ENCODE measurements around the gene SLC6A3. TPM values are rescaled to one million over a fixed set of nuclear protein-coding genes. Genes with fewer than 3 reads are reported as not detected.

The SLC6A3 gene
- total and polyA plus RNA-seq, 3 experiments from 2014 or later, result not detected

- ChIA-PET POLR2A (no interaction called here), CTCF (no interaction called here)
- peaks cover 13 to 34% of the 10 kb centered on the region in 2 donors for H3K27me3 Mint-ChIP-seq
- H3K4me3 Mint-ChIP-seq, result no peak overlapping the region
- H3K9me3 Mint-ChIP-seq, result no peaks in the 10 kb centered on the region
- no peaks in the 10 kb centered on the region for H3K36me3 Mint-ChIP-seq
- H3K27me3 ChIP-seq (ENCODE audit: insufficient read depth, low read length, poor library complexity, severe bottlenecking), result peaks cover 17% of the 10 kb centered on the region
- no peaks in the 10 kb centered on the region for H3K36me3 ChIP-seq (ENCODE audit: insufficient read depth, low read length)
- peaks cover 7% of the 10 kb centered on the region for H3K4me1 ChIP-seq (ENCODE audit: insufficient read depth, low read length)
- H3K4me3 ChIP-seq (ENCODE audit: low read length), result no peak overlapping the region
- peaks cover 8 to 10% (median 10%) of the 10 kb centered on the region in 3 donors for H3K4me1 Mint-ChIP-seq
- H3K27ac ChIP-seq (ENCODE audit: low read depth, low read length), result no peak overlapping the region
- H3K9me3 ChIP-seq (ENCODE audit: low read length), result no peaks in the 10 kb centered on the region
- DNase-seq, result no peak
- no peak overlapping the region for H3K27ac Mint-ChIP-seq
These were observed 53.5 kb downstream of the SLC6A3 start for GRCh38 chr5:1391691-1392090.

GRCh38 chr5:1390861-1391600 is 54.2 kb downstream of the SLC6A3 start:
- Mint-ChIP-seq H3K4me1 (peaks cover 13 to 16% (median 16%) of the 10 kb centered on the region in 3 donors), H3K4me3 (no peak overlapping the region), H3K36me3 (peaks cover 0 to 3% (median 0%) of the 10 kb centered on the region in 3 donors), H3K27ac (no peak overlapping the region), H3K9me3 (no peaks in the 10 kb centered on the region), H3K27me3 (peaks cover 8 to 27% of the 10 kb centered on the region in 2 donors)
- CTCF ChIA-PET, result interaction anchor here (1.7 kb wide), 1 partner anchor 11 kb away, joined by 6 read pairs; no protein-coding TSS in a partner anchor
- no peaks in the 10 kb centered on the region for H3K36me3 ChIP-seq (ENCODE audit: insufficient read depth, low read length)
- H3K9me3 ChIP-seq (ENCODE audit: low read length), result no peaks in the 10 kb centered on the region
- H3K4me3 ChIP-seq (ENCODE audit: low read length), result no peak overlapping the region
- peaks cover 17% of the 10 kb centered on the region for H3K27me3 ChIP-seq (ENCODE audit: insufficient read depth, low read length, poor library complexity, severe bottlenecking)
- POLR2A ChIA-PET, result no interaction called here
- no peak overlapping the region for H3K27ac ChIP-seq (ENCODE audit: low read depth, low read length)
- H3K4me1 ChIP-seq (ENCODE audit: insufficient read depth, low read length), result peaks cover 10% of the 10 kb centered on the region
- peak in 1 of 5 donors; percentile 5 for DNase-seq

- H3K4me1 Mint-ChIP-seq, result peaks cover 17 to 21% (median 20%) of the 10 kb centered on the region in 3 donors
- no peaks in the 10 kb centered on the region for H3K9me3 Mint-ChIP-seq
- DNase-seq, result peak in 1 of 5 donors; percentile 29
- POLR2A ChIA-PET, result no interaction called here
- H3K4me3 Mint-ChIP-seq, result no peak overlapping the region
- CTCF ChIA-PET, result interaction anchor here (1.7 kb wide), 1 partner anchor 10 kb away, joined by 6 read pairs; no protein-coding TSS in a partner anchor
- Histone ChIP-seq H3K36me3 (ENCODE audit: insufficient read depth, low read length) (no peaks in the 10 kb centered on the region), H3K4me3 (ENCODE audit: low read length) (no peak overlapping the region), H3K27ac (ENCODE audit: low read depth, low read length) (no peak overlapping the region), H3K4me1 (ENCODE audit: insufficient read depth, low read length) (peaks cover 14% of the 10 kb centered on the region), H3K27me3 (ENCODE audit: insufficient read depth, low read length, poor library complexity, severe bottlenecking) (peaks cover 16% of the 10 kb centered on the region), H3K9me3 (ENCODE audit: low read length) (no peaks in the 10 kb centered on the region)
- H3K27ac Mint-ChIP-seq, result peak overlapping the region in 1 of 8 donors; percentile 84
- H3K36me3 Mint-ChIP-seq, result peaks cover 0 to 6% (median 0%) of the 10 kb centered on the region in 3 donors
- H3K27me3 Mint-ChIP-seq, result peaks cover 4 to 22% of the 10 kb centered on the region in 2 donors
These were observed 54.9 kb downstream of the SLC6A3 start for GRCh38 chr5:1390333-1390732.

- POLR2A ChIA-PET, result no interaction called here
- no peak overlapping the region for H3K4me3 ChIP-seq (ENCODE audit: low read length)
- peaks cover 8% of the 10 kb centered on the region for H3K27me3 ChIP-seq (ENCODE audit: insufficient read depth, low read length, poor library complexity, severe bottlenecking)
- no peak for DNase-seq
- peaks cover 18% of the 10 kb centered on the region for H3K4me1 ChIP-seq (ENCODE audit: insufficient read depth, low read length)
- H3K27me3 Mint-ChIP-seq, result peaks cover 4 to 9% of the 10 kb centered on the region in 2 donors
- no peaks in the 10 kb centered on the region for H3K9me3 ChIP-seq (ENCODE audit: low read length)
- peak overlapping the region in 7 of 8 donors; percentile 31 to 94 (median 77) for H3K27ac Mint-ChIP-seq
- no peak overlapping the region for H3K27ac ChIP-seq (ENCODE audit: low read depth, low read length)
- no peaks in the 10 kb centered on the region for H3K36me3 ChIP-seq (ENCODE audit: insufficient read depth, low read length)
- H3K9me3 Mint-ChIP-seq, result no peaks in the 10 kb centered on the region
- H3K36me3 Mint-ChIP-seq, result peaks cover 0 to 6% (median 0%) of the 10 kb centered on the region in 3 donors
- peak overlapping the region in 5 of 7 donors; percentile 12 to 83 (median 30) for H3K4me3 Mint-ChIP-seq
- CTCF ChIA-PET, result no interaction called here
- H3K4me1 Mint-ChIP-seq, result peaks cover 21 to 28% (median 25%) of the 10 kb centered on the region in 3 donors
These were observed 56.8 kb downstream of the SLC6A3 start for GRCh38 chr5:1388383-1388967.

GRCh38 chr5:1387876-1388275 is 57.4 kb downstream of the SLC6A3 start:
- ChIA-PET CTCF (no interaction called here), POLR2A (no interaction called here)
- no peaks in the 10 kb centered on the region for H3K9me3 ChIP-seq (ENCODE audit: low read length)
- peaks cover 4% of the 10 kb centered on the region in 2 donors for H3K27me3 Mint-ChIP-seq
- DNase-seq, result no peak
- H3K36me3 ChIP-seq (ENCODE audit: insufficient read depth, low read length), result no peaks in the 10 kb centered on the region
- no peak overlapping the region for H3K27ac ChIP-seq (ENCODE audit: low read depth, low read length)
- H3K27me3 ChIP-seq (ENCODE audit: insufficient read depth, low read length, poor library complexity, severe bottlenecking), result peaks cover 8% of the 10 kb centered on the region
- no peak overlapping the region for H3K4me3 ChIP-seq (ENCODE audit: low read length)
- H3K36me3 Mint-ChIP-seq, result peaks cover 0 to 6% (median 0%) of the 10 kb centered on the region in 3 donors
- H3K27ac Mint-ChIP-seq, result peak overlapping the region in 7 of 8 donors; percentile 77 to 100 (median 99)
- H3K9me3 Mint-ChIP-seq, result no peaks in the 10 kb centered on the region
- H3K4me1 Mint-ChIP-seq, result peaks cover 21 to 28% (median 25%) of the 10 kb centered on the region in 3 donors
- H3K4me1 ChIP-seq (ENCODE audit: insufficient read depth, low read length), result peaks cover 18% of the 10 kb centered on the region
- peak overlapping the region in 4 of 7 donors; percentile 17 to 97 (median 54) for H3K4me3 Mint-ChIP-seq

- ChIA-PET CTCF (interaction anchor here (1.2 to 1.9 kb wide), 2 partner anchors 9 to 81 kb away, joined by 3 to 4 read pairs; no protein-coding TSS in a partner anchor), POLR2A (interaction anchor here (1.1 to 2.8 kb wide), 5 partner anchors 42 to 414 kb away, joined by 4 to 17 read pairs (median 5); partner anchors contain the start of genes CLPTM1L and NDUFS6)
- Mint-ChIP-seq H3K9me3 (no peaks in the 10 kb centered on the region), H3K4me1 (peaks cover 21 to 28% (median 25%) of the 10 kb centered on the region in 3 donors), H3K4me3 (peak overlapping the region; percentile 92 to 100 (median 98)), H3K27me3 (peaks cover 3 to 4% of the 10 kb centered on the region in 2 donors), H3K27ac (peak overlapping the region; percentile 94 to 100 (median 99)), H3K36me3 (peaks cover 0 to 6% (median 0%) of the 10 kb centered on the region in 3 donors)
- Histone ChIP-seq H3K4me3 (ENCODE audit: low read length) (peak overlapping the region; percentile 70), H3K36me3 (ENCODE audit: insufficient read depth, low read length) (no peaks in the 10 kb centered on the region), H3K9me3 (ENCODE audit: low read length) (no peaks in the 10 kb centered on the region), H3K27ac (ENCODE audit: low read depth, low read length) (peak overlapping the region; percentile 84), H3K27me3 (ENCODE audit: insufficient read depth, low read length, poor library complexity, severe bottlenecking) (peaks cover 8% of the 10 kb centered on the region), H3K4me1 (ENCODE audit: insufficient read depth, low read length) (peaks cover 18% of the 10 kb centered on the region)
- DNase-seq, result no peak
These were observed 58.0 kb downstream of the SLC6A3 start for GRCh38 chr5:1387059-1387755.

- no peaks in the 10 kb centered on the region for H3K27me3 ChIP-seq (ENCODE audit: insufficient read depth, low read length, poor library complexity, severe bottlenecking)
- Mint-ChIP-seq H3K9me3 (no peaks in the 10 kb centered on the region), H3K27ac (peak overlapping the region; percentile 94 to 100 (median 99)), H3K27me3 (peaks cover 0 to 3% of the 10 kb centered on the region in 2 donors), H3K4me3 (peak overlapping the region; percentile 92 to 100 (median 98)), H3K36me3 (peaks cover 0 to 6% (median 0%) of the 10 kb centered on the region in 3 donors), H3K4me1 (peaks cover 26 to 32% (median 29%) of the 10 kb centered on the region in 3 donors)
- H3K36me3 ChIP-seq (ENCODE audit: insufficient read depth, low read length), result no peaks in the 10 kb centered on the region
- ChIA-PET CTCF (interaction anchor here (0.8 to 1.9 kb wide), 5 partner anchors 8 to 82 kb away, joined by 3 to 4 read pairs (median 3); no protein-coding TSS in a partner anchor), POLR2A (interaction anchor here (1.1 to 2.8 kb wide), 6 partner anchors 12 to 415 kb away, joined by 4 to 17 read pairs (median 5); partner anchors contain the start of genes CLPTM1L and NDUFS6)
- H3K27ac ChIP-seq (ENCODE audit: low read depth, low read length), result peak overlapping the region; percentile 84
- H3K4me3 ChIP-seq (ENCODE audit: low read length), result peak overlapping the region; percentile 70
- no peaks in the 10 kb centered on the region for H3K9me3 ChIP-seq (ENCODE audit: low read length)
- H3K4me1 ChIP-seq (ENCODE audit: insufficient read depth, low read length), result peaks cover 18% of the 10 kb centered on the region
- peak; percentile 53 to 88 (median 84) for DNase-seq
These were observed 58.9 kb downstream of the SLC6A3 start for GRCh38 chr5:1386274-1386717.

Measured in CD8-positive, alpha-beta memory T cell (primary cell).